ENCODE measurements around the gene MC1R. TPM values are rescaled to one million over a fixed set of nuclear protein-coding genes. Genes with fewer than 3 reads are reported as not detected.
A peak's percentile ranks its signal among the peaks of the same experiment; 100 is the strongest.

The MC1R gene
- total RNA-seq, 2 experiments from 2014 or later = 2.0 to 2.5 TPM

DNA sequence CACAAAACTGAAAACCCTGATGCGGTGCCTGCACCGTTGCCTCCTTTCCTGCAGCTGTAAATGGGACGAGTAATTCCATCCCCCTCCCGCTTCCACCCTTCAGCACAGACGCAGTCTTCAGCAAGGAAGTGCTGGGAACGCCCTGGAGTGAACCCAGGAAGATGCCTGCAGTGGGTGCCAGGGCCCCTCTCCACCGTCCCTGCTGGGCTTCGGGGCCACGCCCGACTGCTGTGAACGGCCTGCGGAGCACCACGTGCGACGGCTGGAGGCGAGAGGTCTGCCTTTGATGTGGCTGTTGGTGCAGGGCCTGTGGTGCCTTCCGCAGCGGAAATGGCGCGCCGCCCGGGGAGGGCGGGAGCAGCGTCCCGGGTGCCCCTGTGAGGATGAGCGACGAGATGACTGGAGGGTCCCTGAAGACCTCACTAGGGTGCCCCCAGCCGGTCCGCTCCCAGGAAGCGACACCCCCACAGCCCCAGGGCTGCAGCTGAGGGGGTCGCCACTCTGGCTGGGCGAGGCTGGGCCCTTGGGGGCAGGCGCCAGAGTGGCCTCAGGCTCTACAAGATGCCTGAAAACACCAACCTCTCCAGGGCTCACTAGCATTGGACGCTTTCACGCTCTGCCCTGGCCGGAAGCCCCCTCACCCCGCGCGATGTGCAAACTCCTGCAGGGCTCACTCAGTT is 749 bp upstream of the MC1R start:
- Mint-ChIP-seq H3K9me3 (no peaks in the 10 kb centered on the region), H3K36me3 (ENCODE audit: low read depth) (peaks cover 9% of the 10 kb centered on the region), H3K27me3 (peaks cover 28% of the 10 kb centered on the region), H3K4me3 (peak overlapping the region; percentile 57), H3K4me1 (ENCODE audit: low read depth) (peaks cover 45% of the 10 kb centered on the region), H3K27ac (peak overlapping the region; percentile 49)
- CTCF ChIA-PET = interaction anchor here (0.6 to 2.0 kb wide), 6 partner anchors 9 to 218 kb away, joined by 3 to 16 read pairs (median 4); no protein-coding TSS in a partner anchor
- DNase-seq (peak; percentile 88), ATAC-seq (peak; percentile 65)
- TF ChIP-seq, protein P1, sequence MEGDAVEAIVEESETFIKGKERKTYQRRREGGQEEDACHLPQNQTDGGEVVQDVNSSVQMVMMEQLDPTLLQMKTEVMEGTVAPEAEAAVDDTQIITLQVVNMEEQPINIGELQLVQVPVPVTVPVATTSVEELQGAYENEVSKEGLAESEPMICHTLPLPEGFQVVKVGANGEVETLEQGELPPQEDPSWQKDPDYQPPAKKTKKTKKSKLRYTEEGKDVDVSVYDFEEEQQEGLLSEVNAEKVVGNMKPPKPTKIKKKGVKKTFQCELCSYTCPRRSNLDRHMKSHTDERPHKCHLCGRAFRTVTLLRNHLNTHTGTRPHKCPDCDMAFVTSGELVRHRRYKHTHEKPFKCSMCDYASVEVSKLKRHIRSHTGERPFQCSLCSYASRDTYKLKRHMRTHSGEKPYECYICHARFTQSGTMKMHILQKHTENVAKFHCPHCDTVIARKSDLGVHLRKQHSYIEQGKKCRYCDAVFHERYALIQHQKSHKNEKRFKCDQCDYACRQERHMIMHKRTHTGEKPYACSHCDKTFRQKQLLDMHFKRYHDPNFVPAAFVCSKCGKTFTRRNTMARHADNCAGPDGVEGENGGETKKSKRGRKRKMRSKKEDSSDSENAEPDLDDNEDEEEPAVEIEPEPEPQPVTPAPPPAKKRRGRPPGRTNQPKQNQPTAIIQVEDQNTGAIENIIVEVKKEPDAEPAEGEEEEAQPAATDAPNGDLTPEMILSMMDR (IDR thresholded peaks at IDR 0.05) = no peak
- POLR2A ChIA-PET = interaction anchor here (0.7 to 1.8 kb wide), 5 partner anchors 10 to 157 kb away, joined by 3 to 4 read pairs (median 3); no protein-coding TSS in a partner anchor
- intact Hi-C loops (cut with micrococcal nuclease) = no loop called here

DNA sequence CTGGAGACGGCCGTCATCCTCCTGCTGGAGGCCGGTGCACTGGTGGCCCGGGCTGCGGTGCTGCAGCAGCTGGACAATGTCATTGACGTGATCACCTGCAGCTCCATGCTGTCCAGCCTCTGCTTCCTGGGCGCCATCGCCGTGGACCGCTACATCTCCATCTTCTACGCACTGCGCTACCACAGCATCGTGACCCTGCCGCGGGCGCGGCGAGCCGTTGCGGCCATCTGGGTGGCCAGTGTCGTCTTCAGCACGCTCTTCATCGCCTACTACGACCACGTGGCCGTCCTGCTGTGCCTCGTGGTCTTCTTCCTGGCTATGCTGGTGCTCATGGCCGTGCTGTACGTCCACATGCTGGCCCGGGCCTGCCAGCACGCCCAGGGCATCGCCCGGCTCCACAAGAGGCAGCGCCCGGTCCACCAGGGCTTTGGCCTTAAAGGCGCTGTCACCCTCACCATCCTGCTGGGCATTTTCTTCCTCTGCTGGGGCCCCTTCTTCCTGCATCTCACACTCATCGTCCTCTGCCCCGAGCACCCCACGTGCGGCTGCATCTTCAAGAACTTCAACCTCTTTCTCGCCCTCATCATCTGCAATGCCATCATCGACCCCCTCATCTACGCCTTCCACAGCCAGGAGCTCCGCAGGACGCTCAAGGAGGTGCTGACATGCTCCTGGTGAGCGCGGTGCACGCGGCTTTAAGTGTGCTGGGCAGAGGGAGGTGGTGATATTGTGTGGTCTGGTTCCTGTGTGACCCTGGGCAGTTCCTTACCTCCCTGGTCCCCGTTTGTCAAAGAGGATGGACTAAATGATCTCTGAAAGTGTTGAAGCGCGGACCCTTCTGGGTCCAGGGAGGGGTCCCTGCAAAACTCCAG is 1.1 kb downstream of the MC1R start:
- Mint-ChIP-seq H3K9me3 (no peaks in the 10 kb centered on the region), H3K27ac (no peak overlapping the region), H3K4me1 (ENCODE audit: low read depth) (peaks cover 45% of the 10 kb centered on the region), H3K4me3 (no peak overlapping the region), H3K27me3 (peaks cover 36% of the 10 kb centered on the region), H3K36me3 (ENCODE audit: low read depth) (no peaks in the 10 kb centered on the region)
- ChIA-PET POLR2A (interaction anchor here (1.3 kb wide), 3 partner anchors 11 to 53 kb away, joined by 4 to 9 read pairs (median 4); no protein-coding TSS in a partner anchor), CTCF (interaction anchor here (1.1 to 1.9 kb wide), 3 partner anchors 10 to 162 kb away, joined by 3 to 16 read pairs (median 3); no protein-coding TSS in a partner anchor)
- TF ChIP-seq, protein P1 (IDR thresholded peaks at IDR 0.05) = no peak
- intact Hi-C loops (cut with micrococcal nuclease) = no loop called here
- DNase-seq = no peak
- ATAC-seq = no peak

DNA sequence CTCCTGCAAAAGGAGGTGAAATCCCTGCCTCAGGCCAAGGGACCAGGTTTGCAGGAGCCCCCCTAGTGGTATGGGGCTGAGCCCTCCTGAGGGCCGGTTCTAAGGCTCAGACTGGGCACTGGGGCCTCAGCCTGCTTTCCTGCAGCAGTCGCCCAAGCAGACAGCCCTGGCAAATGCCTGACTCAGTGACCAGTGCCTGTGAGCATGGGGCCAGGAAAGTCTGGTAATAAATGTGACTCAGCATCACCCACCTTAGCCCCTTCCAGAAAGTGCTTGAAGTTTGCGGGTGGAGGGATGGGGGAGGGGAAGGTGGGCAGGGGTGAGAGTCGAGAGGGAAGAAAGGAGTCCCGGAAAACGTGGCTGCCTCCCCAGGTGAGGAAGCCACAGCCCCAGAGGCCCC is 2.1 kb downstream of the MC1R start:
- POLR2A ChIA-PET = no interaction called here
- Mint-ChIP-seq H3K27me3 (peaks cover 41% of the 10 kb centered on the region), H3K4me3 (no peak overlapping the region), H3K4me1 (ENCODE audit: low read depth) (peaks cover 45% of the 10 kb centered on the region), H3K27ac (no peak overlapping the region), H3K36me3 (ENCODE audit: low read depth) (no peaks in the 10 kb centered on the region), H3K9me3 (no peaks in the 10 kb centered on the region)
- TF ChIP-seq, protein P1 (IDR thresholded peaks at IDR 0.05) = no peak
- DNase-seq = no peak
- ATAC-seq = no peak
- intact Hi-C loops (cut with micrococcal nuclease) = no loop called here
- CTCF ChIA-PET = interaction anchor here (1.1 to 1.7 kb wide), 2 partner anchors 11 to 12 kb away, joined by 3 to 4 read pairs; no protein-coding TSS in a partner anchor

DNA sequence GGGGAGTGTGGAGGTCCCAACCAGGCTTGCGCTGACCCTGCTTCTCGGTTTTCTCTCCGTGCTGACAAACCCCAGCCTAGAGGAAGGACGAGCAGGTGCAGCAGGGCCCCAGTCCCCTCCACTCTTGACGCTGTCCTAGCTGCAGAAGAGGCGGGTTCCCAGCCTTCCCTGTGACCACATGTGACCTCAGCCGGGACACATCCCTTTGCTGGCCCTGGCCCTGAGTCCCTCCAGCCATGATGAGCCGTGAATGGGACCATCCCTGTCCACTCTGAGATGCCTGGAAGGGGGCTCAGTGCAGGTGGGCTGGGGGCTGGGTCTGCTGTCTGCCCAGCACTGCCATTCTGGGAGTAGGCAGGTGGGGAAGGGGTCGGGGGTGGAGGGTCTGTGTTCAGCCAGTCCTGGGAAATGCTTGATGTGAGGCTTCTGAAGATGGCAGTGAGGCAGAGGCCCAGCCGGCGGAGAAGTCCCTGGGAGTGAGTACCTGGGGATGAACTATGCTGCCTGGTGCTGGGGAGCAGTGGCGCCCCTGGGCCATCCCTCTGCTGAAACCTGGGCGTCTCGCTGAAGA is 2.6 kb downstream of the MC1R start:
- ChIA-PET POLR2A (interaction anchor here (1.7 kb wide), 1 partner anchor 12 kb away, joined by 8 read pairs; no protein-coding TSS in a partner anchor), CTCF (interaction anchor here (1.1 to 3.2 kb wide), 3 partner anchors 11 to 13 kb away, joined by 3 to 18 read pairs (median 4); no protein-coding TSS in a partner anchor)
- intact Hi-C loops (cut with micrococcal nuclease) = no loop called here
- H3K4me1 Mint-ChIP-seq (ENCODE audit: low read depth) = peaks cover 43% of the 10 kb centered on the region
- DNase-seq = no peak
- ATAC-seq = no peak
- no peak overlapping the region for H3K27ac Mint-ChIP-seq
- H3K27me3 Mint-ChIP-seq = peaks cover 41% of the 10 kb centered on the region
- no peaks in the 10 kb centered on the region for H3K9me3 Mint-ChIP-seq
- no peak overlapping the region for H3K4me3 Mint-ChIP-seq
- H3K36me3 Mint-ChIP-seq (ENCODE audit: low read depth) = no peaks in the 10 kb centered on the region
- TF ChIP-seq, protein P1 (IDR thresholded peaks at IDR 0.05) = no peak

Measured in activated CD8-positive, alpha-beta T cell treated with anti-CD3 and anti-CD28 coated beads for 36 hours (primary cell).